HG02981 (cell line): ENCODE measurements around the gene TGM1.
"Not testable (repeated sequence)": the region's sequence is repeated elsewhere in the genome, so short reads cannot be mapped to it uniquely, and the experiment has no call there.

ENCODE experiments used
- ATAC-seq: cut with Tn5 transposase; IDR thresholded peaks from one replicate; pipeline ENCODE4 v1.9.1; 2021; ENCODE audit warnings: mild to moderate bottlenecking, moderate library complexity; ENCODE audit not compliant: unreplicated experiment

The TGM1 gene

GRCh38 chr14:24207625-24208024, 55.4 kb downstream of the TGM1 start:
- no peak for ATAC-seq

GRCh38 chr14:24207104-24207551, 55.8 kb downstream of the TGM1 start:
- no peak for ATAC-seq

- ATAC-seq: no peak
Measured at GRCh38 chr14:24206260-24207103, 56.5 kb downstream of the TGM1 start.

GRCh38 chr14:24204163-24205146, 58.5 kb downstream of the TGM1 start:
- no peak for ATAC-seq

- not testable (repeated sequence) for ATAC-seq
Measured at GRCh38 chr14:24203249-24203886, 59.6 kb downstream of the TGM1 start.

GRCh38 chr14:24202538-24202937, 60.4 kb downstream of the TGM1 start:
- ATAC-seq: not testable (repeated sequence)
